OCI-LY1 (cell line): ENCODE results near the gene GSE1.

Experiments used
- H2AFZ ChIP-seq: fragments of 200-600 bp; sonication (generic), shearing (Covaris generic); 2 replicates; pipeline ENCODE4 v1.6.0; 2014; ENCODE audit warnings: antibody characterized with exemption, mild to moderate bottlenecking, low read length
- H3F3A ChIP-seq: fragments of 200-600 bp; sonication (generic), shearing (Covaris generic); 2 replicates; pipeline ENCODE4 v1.6.0; 2014; ENCODE audit warnings: mild to moderate bottlenecking, antibody characterized with exemption, low read length, moderate library complexity; ENCODE audit not compliant: insufficient read depth
- H3K27ac ChIP-seq: fragments of 200-600 bp; sonication (generic); 2 replicates; pipeline ENCODE4 v1.5.1; 2014; ENCODE audit warnings: low read length, mixed run types, mild to moderate bottlenecking, low read depth; ENCODE audit not compliant: poor library complexity, severe bottlenecking
- H3K27me3 ChIP-seq: fragments of 200-600 bp; sonication (generic); 2 replicates; pipeline ENCODE4 v1.6.0; 2014; ENCODE audit warnings: antibody characterized with exemption, mild to moderate bottlenecking, low read length, moderate library complexity; ENCODE audit not compliant: insufficient read depth
- H3K36me3 ChIP-seq: fragments of 200-600 bp; sonication (generic); 2 replicates; pipeline ENCODE4 v1.6.1; 2014; ENCODE audit warnings: mild to moderate bottlenecking, antibody characterized with exemption, low read length, moderate library complexity, mixed read lengths; ENCODE audit not compliant: insufficient read depth
- H3K4me1 ChIP-seq: fragments of 200-600 bp; sonication (generic); 2 replicates; pipeline ENCODE4 v1.5.1; 2014; ENCODE audit warnings: mild to moderate bottlenecking, low read length, moderate library complexity; ENCODE audit not compliant: insufficient read depth, severe bottlenecking
- H3K4me2 ChIP-seq: fragments of 200-600 bp; sonication (generic), shearing (Covaris generic); 2 replicates; pipeline ENCODE4 v1.6.1; 2014; ENCODE audit warnings: low read length
- H3K4me3 ChIP-seq: fragments of 200-600 bp; sonication (generic); 2 replicates; pipeline ENCODE4 v1.5.1; 2014; ENCODE audit warnings: low read length, low read depth, mild to moderate bottlenecking, mixed read lengths; ENCODE audit not compliant: poor library complexity, severe bottlenecking
- H3K79me2 ChIP-seq: fragments of 200-600 bp; shearing (Covaris generic); 2 replicates; pipeline ENCODE4 v1.6.1; 2016; ENCODE audit warnings: mixed run types, low read length, mixed read lengths; ENCODE audit not compliant: insufficient read depth
- H3K9ac ChIP-seq: fragments of 200-600 bp; sonication (generic), shearing (Covaris generic); 2 replicates; pipeline ENCODE4 v1.6.1; 2014; ENCODE audit warnings: mild to moderate bottlenecking, low read length, mixed read lengths
- H3K9me2 ChIP-seq: fragments of 200-600 bp; sonication (generic), shearing (Covaris generic); 2 replicates; pipeline ENCODE4 v1.6.1; 2014; ENCODE audit warnings: low read depth, mild to moderate bottlenecking, low read length, mixed read lengths
- H3K9me3 ChIP-seq: fragments of 200-600 bp; shearing (Covaris generic); 2 replicates; pipeline ENCODE4 v1.6.1; 2014; ENCODE audit warnings: low read length, mixed read lengths
- H4K20me1 ChIP-seq: fragments of 200-600 bp; sonication (generic), shearing (Covaris generic); 2 replicates; pipeline ENCODE4 v1.6.0; 2016; ENCODE audit warnings: mild to moderate bottlenecking, low read length; ENCODE audit not compliant: insufficient read depth
- EZH2 ChIP-seq: fragments of 200-600 bp; sonication (generic), shearing (Covaris generic); IDR thresholded peaks from 2 replicates; pipeline ENCODE4 v1.8.0; 2017; ENCODE audit warnings: borderline replicate concordance, mixed run types, mild to moderate bottlenecking, antibody characterized with exemption, low read length, moderate library complexity, mixed read lengths
- TF ChIP-seq, protein P1 (sequence below): fragments of 200-600 bp; sonication (generic), shearing (Covaris generic); IDR thresholded peaks from 2 replicates; pipeline ENCODE4 v1.5.1; 2017; ENCODE audit warnings: mild to moderate bottlenecking, antibody characterized with exemption, low read length, moderate library complexity, mixed read lengths

GSE1 gene

DNA sequence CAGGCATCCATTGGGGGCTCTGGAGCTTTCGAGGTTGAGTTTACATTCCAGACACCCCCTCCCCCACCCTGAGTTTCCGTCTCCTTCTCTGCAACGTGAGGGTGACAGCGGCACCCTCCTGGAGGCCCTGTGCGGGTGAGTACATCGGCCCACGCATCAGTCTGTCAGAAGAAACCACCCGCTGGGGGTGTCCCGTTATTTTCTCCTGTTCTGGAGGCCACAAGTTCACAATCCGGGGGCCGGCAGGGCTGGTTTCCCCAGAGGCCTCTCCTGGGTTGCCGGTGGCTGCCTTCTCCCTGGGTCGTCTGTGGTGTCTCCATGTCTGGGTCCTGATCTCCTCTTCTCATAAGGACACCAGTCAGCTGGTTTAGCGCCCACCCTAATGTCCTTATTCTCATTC lies 35.7 kb downstream of the GSE1 start:
- no peaks in the 10 kb centered on the region for H3K79me2 ChIP-seq
- peaks cover 33% of the 10 kb centered on the region for H3K4me1 ChIP-seq
- no peak overlapping the region for H3K9ac ChIP-seq
- H3F3A ChIP-seq: no peaks in the 10 kb centered on the region; the same call in 1 of the 2 replicates
- no peak for TF ChIP-seq EZH2
- TF ChIP-seq, protein P1, sequence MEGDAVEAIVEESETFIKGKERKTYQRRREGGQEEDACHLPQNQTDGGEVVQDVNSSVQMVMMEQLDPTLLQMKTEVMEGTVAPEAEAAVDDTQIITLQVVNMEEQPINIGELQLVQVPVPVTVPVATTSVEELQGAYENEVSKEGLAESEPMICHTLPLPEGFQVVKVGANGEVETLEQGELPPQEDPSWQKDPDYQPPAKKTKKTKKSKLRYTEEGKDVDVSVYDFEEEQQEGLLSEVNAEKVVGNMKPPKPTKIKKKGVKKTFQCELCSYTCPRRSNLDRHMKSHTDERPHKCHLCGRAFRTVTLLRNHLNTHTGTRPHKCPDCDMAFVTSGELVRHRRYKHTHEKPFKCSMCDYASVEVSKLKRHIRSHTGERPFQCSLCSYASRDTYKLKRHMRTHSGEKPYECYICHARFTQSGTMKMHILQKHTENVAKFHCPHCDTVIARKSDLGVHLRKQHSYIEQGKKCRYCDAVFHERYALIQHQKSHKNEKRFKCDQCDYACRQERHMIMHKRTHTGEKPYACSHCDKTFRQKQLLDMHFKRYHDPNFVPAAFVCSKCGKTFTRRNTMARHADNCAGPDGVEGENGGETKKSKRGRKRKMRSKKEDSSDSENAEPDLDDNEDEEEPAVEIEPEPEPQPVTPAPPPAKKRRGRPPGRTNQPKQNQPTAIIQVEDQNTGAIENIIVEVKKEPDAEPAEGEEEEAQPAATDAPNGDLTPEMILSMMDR: no peak
- H3K4me3 ChIP-seq: no peak overlapping the region
- no peaks in the 10 kb centered on the region for H3K9me2 ChIP-seq
- H3K27ac ChIP-seq: peak overlapping the region; percentile 22
- no peaks in the 10 kb centered on the region for H3K9me3 ChIP-seq
- no peak overlapping the region for H3K4me2 ChIP-seq
- H3K27me3 ChIP-seq: no peaks in the 10 kb centered on the region
- no peak overlapping the region for H2AFZ ChIP-seq
- H3K36me3 ChIP-seq: peaks cover 29% of the 10 kb centered on the region; the same call in 1 of the 2 replicates
- no peaks in the 10 kb centered on the region for H4K20me1 ChIP-seq

DNA sequence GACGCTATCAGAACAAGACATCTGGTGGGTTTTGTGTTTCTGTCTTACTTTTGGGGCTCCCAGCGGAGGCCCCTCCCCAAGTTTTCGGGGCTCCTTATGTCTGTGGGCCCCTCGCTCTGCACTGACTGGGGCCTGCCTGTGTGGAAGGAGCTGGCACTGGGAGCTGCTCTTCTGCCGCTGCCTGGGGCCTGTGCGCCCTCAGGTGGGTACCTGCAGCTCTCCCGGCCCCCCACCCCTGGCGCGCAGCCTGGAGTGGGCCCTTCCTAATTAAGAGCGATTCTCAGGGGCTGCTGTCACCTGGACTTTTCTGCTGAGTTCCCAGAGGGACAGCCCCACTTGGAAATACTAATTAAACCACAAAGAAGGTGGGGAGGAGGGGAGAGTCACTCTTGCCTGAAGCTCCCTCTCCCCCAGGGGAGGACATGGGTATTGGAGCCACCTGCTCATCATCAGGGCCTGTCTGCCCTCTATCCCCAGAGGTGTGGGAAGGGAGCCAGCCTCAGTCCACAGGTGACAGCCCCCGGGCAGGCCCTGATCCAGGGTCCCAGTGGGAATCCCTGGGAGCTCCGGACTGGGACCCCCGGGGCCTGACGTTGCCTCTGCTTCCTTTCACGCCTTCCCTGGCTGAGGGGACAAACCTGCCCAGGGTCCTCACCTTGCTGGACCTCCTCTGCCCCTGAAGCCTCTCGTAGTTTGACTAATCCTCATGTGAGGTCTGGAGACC lies 36.5 kb downstream of the GSE1 start:
- H3K36me3 ChIP-seq: peaks cover 37% of the 10 kb centered on the region; the same call in 1 of the 2 replicates
- H3K9ac ChIP-seq: no peak overlapping the region
- TF ChIP-seq, protein P1: no peak
- H3F3A ChIP-seq: no peaks in the 10 kb centered on the region; the same call in 1 of the 2 replicates
- no peaks in the 10 kb centered on the region for H3K79me2 ChIP-seq
- no peaks in the 10 kb centered on the region for H3K9me2 ChIP-seq
- no peaks in the 10 kb centered on the region for H3K9me3 ChIP-seq
- no peak overlapping the region for H3K4me3 ChIP-seq
- no peaks in the 10 kb centered on the region for H3K27me3 ChIP-seq
- H3K4me1 ChIP-seq: peaks cover 33% of the 10 kb centered on the region
- no peaks in the 10 kb centered on the region for H4K20me1 ChIP-seq
- no peak overlapping the region for H2AFZ ChIP-seq
- peak overlapping the region; percentile 22 for H3K27ac ChIP-seq
- H3K4me2 ChIP-seq: no peak overlapping the region

DNA sequence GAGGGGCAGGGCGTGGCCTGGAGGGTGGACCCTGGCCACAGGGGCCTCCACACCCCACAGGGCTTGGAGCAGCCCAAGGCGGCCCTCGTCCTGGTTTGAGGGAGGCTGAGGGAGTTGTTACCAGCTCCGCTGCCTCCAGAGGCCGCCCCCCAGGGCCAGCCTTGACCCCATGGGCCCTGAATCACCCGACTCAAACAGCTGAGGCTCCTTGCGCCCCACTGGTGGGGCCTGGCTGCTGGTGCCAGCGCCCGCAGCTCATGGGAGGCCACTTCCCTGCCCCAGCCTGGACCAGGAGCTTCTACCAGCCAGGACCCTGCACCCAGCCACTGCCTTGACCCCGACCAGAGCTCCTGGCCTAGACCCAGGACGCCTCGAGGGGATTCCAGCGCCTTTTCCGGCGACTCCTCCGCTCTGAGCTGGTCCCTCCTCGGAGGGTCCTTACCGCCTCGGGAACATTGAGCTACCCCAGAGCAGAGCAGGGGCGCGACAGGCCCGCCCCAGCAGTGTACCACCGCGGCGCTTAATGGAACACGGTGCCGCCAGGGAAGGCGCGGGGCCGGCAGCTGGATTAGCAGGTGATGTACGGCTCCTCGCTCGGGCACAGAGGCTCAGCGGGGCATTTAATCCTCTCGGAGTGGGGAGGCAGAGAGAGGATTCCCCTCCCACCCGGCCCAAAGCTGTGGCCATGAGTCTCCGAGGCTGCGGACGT lies 37.2 kb downstream of the GSE1 start:
- no peaks in the 10 kb centered on the region for H4K20me1 ChIP-seq
- H3K9me3 ChIP-seq: no peaks in the 10 kb centered on the region
- no peaks in the 10 kb centered on the region for H3K79me2 ChIP-seq
- H3K36me3 ChIP-seq: peaks cover 44% of the 10 kb centered on the region; the same call in 1 of the 2 replicates
- H3K4me2 ChIP-seq: no peak overlapping the region; the same call in 1 of the 2 replicates
- peaks cover 33% of the 10 kb centered on the region for H3K4me1 ChIP-seq
- no peak overlapping the region for H2AFZ ChIP-seq
- peak overlapping the region; percentile 22 for H3K27ac ChIP-seq
- H3K9ac ChIP-seq: no peak overlapping the region
- no peaks in the 10 kb centered on the region; the same call in 1 of the 2 replicates for H3F3A ChIP-seq
- no peak overlapping the region for H3K4me3 ChIP-seq
- TF ChIP-seq EZH2: no peak
- TF ChIP-seq, protein P1: no peak
- no peaks in the 10 kb centered on the region for H3K27me3 ChIP-seq
- no peaks in the 10 kb centered on the region for H3K9me2 ChIP-seq
